Activated CD4-positive, alpha-beta memory T cell treated with anti-CD3 and anti-CD28 coated beads for 36 hours (primary cell): Measurements from ENCODE around the gene KHK. TPM values are rescaled to one million over a fixed set of nuclear protein-coding genes. Genes with fewer than 3 reads are reported as not detected.

ENCODE experiments used
- CTCF ChIA-PET: fragments of 350-600 bp; sonication (Branson Sonifier 250); formaldehyde crosslinking; loops from one replicate; lab custom pipeline; 2021; ENCODE audit warnings: antibody characterized with exemption, inconsistent platforms; lab: Charles Lee
- POLR2A ChIA-PET: fragments of 350-600 bp; sonication (Branson Sonifier 250); formaldehyde crosslinking; loops from one replicate; lab custom pipeline; 2021; ENCODE audit warnings: antibody characterized with exemption; lab: Charles Lee
- DNase-seq: peaks from one replicate; pipeline ENCODE4 v3.0.0-alpha.2; 2020
- H3K27ac Mint-ChIP-seq: one replicate; pipeline ENCODE4 v1.8.0; 2021; ENCODE audit warnings: mixed read lengths
- H3K27me3 Mint-ChIP-seq: one replicate; pipeline ENCODE4 v1.8.0; 2021; ENCODE audit warnings: mixed read lengths
- H3K36me3 Mint-ChIP-seq: one replicate; pipeline ENCODE4 v1.8.0; 2021; ENCODE audit warnings: mixed read lengths
- H3K4me1 Mint-ChIP-seq: one replicate; pipeline ENCODE4 v1.8.0; 2021; ENCODE audit warnings: low read depth, mixed read lengths
- H3K4me3 Mint-ChIP-seq: one replicate; pipeline ENCODE4 v1.8.0; 2021; ENCODE audit warnings: mild to moderate bottlenecking, mixed read lengths
- H3K9me3 Mint-ChIP-seq: one replicate; pipeline ENCODE4 v1.8.0; 2021; ENCODE audit warnings: mixed read lengths
- intact Hi-C: fragments of 100-400 bp; cut with micrococcal nuclease; formaldehyde crosslinking; loops from one replicate; pipeline ENCODE4 v1.15.1; 2023
- total RNA-seq, 2 experiments: library from RNA; stranded (reverse); gene quantifications; one replicate each; pipeline ENCODE4 v1.2.3, GENCODE V29; 2021

Gene KHK
- total RNA-seq, 2 experiments from 2014 or later, result 12.7 to 13.3 TPM

DNA sequence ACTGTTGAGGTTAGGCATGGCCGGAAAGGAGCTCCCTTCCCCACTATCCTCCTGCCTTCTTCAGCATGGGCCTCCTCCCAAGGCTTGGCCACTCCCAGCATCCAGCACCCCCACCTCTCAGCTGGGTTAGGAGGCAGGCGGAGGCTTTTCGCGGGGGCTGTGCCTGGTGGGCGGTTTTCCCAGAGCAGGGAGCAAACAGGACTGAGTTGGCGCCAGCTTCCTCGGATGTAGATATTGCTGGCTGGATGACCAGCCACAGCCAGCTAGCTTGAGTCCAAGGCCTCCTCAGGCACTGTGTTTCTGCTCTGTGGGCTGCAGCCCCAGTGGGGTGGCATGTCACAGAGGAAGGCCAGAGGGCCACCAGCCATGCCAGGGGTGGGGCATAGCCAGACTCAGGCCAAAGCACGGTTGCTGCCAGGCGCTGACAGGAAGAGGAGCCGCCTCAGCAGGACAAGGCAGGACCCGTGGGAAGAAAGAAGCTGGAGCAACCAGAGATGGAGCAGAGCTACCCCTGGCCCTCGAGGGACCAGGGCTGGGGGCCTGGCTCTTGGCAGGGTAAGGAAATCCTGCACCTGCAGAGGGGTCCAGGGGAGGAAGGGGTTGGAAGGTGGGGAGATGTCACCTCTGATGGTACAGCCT, 62.3 kb downstream of the KHK start, which contains the start of gene TCF23:
TCF23 (plus strand) TSS at position 204 of the 639 bp plus-strand sequence; CDS start at position 334, 130 bp downstream.
- ChIA-PET POLR2A (no interaction called here), CTCF (interaction anchor here (1.1 kb wide), 1 partner anchor 154 kb away, joined by 3 read pairs; no protein-coding TSS in a partner anchor)
- DNase-seq, result no peak
- Mint-ChIP-seq H3K4me3 (no peak within 1 kb of the TSS), H3K27me3 (peaks cover 3% of the 10 kb centered on the region), H3K36me3 (no peaks in the 10 kb centered on the region), H3K9me3 (no peaks in the 10 kb centered on the region), H3K27ac (no peak within 1 kb of the TSS), H3K4me1 (no peaks in the 10 kb centered on the region)
- intact Hi-C loops, result no loop called here

DNA sequence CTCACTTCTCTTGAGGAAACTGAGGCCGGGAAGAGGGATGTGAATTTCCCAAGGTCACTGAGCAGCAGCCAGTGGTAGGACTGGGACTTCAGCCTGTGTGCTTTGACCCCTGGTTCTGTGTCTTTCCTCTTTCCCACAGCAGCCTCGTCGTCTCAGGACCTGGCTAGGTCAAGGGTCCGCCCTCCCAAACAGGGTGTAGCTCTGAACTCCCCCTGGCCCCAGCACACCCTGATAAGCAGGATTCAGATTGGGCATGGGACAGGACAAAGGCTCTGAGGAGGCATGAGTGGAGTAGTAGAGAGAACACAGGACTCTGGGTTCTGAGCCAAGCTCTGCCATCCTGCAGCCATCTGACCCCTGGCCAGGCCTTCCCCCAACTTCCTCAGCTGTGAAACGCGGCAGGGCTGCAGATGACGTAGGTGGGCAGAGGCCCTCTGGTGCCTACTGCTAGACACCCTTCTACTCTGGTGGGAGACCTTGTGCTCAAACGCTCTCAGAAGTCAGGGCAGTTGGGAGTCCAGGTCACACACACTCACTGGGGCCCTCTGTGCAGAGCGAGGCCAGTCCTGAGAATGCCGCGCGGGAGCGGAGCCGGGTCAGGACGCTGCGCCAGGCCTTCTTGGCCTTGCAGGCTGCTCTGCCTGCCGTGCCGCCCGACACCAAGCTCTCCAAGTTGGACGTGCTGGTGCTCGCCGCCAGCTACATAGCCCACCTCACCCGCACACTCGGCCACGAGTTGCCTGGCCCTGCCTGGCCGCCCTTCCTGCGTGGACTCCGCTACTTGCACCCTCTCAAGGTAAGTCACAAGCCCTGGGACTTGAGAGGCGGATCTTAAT, 63.2 kb downstream of the KHK start:
- no peaks in the 10 kb centered on the region for H3K9me3 Mint-ChIP-seq
- intact Hi-C loops, result no loop called here
- peaks cover 3% of the 10 kb centered on the region for H3K27me3 Mint-ChIP-seq
- H3K4me1 Mint-ChIP-seq, result no peaks in the 10 kb centered on the region
- no peaks in the 10 kb centered on the region for H3K36me3 Mint-ChIP-seq
- ChIA-PET POLR2A (no interaction called here), CTCF (no interaction called here)
- DNase-seq, result no peak
- no peak overlapping the region for H3K27ac Mint-ChIP-seq
- no peak overlapping the region for H3K4me3 Mint-ChIP-seq

Other genes starting within 250 kb of the KHK start
- gene DPYSL5, start 238.6 kb upstream of the KHK start, total RNA-seq, result not detected
- gene MAPRE3, start 116.1 kb upstream of the KHK start, total RNA-seq, result 1 to 10 TPM; 4.4 TPM
- gene TMEM214, start 53.8 kb upstream of the KHK start, total RNA-seq, result 10 to 100 TPM; 52.4 to 60.1 TPM
- 10 to 100 TPM; 12.9 to 14.1 TPM for gene AGBL5, start 35.1 kb upstream of the KHK start, total RNA-seq
- gene OST4, start 15.1 kb upstream of the KHK start, total RNA-seq, result 100 to 1,000 TPM; 307 to 310 TPM
- gene EMILIN1, start 8.2 kb upstream of the KHK start, total RNA-seq, result under 1 TPM; 0.29 to 0.51 TPM
- 1 to 10 TPM; 2.7 to 2.9 TPM for gene CGREF1, start 32.4 kb downstream of the KHK start, total RNA-seq
- under 1 TPM; 0.29 to 0.76 TPM for gene ABHD1, start 37.0 kb downstream of the KHK start, total RNA-seq
- gene PREB, start 47.9 kb downstream of the KHK start, total RNA-seq, result 10 to 100 TPM; 64.7 to 65.4 TPM
- not detected for gene PRR30, start 52.6 kb downstream of the KHK start, total RNA-seq
- not detected for gene TCF23, start 62.2 kb downstream of the KHK start, total RNA-seq
- 10 to 100 TPM; 84.0 to 92.7 TPM for gene ATRAID, start 125.3 kb downstream of the KHK start, total RNA-seq
- gene SLC5A6, start 125.5 kb downstream of the KHK start, total RNA-seq, result 10 to 100 TPM; 29.2 to 30.2 TPM
- 100 to 1,000 TPM in 1 of 2 experiments, 10 to 100 TPM in 1; 99.7 to 102 TPM for gene CAD, start 130.6 kb downstream of the KHK start, total RNA-seq
- under 1 TPM; 0.86 to 0.90 TPM for gene SLC30A3, start 176.3 kb downstream of the KHK start, total RNA-seq
- under 1 TPM in 1 of 2 experiments, not detected in 1; 0.19 TPM for gene DNAJC5G, start 188.7 kb downstream of the KHK start, total RNA-seq
- gene TRIM54, start 195.7 kb downstream of the KHK start, total RNA-seq, result not detected
- 1 to 10 TPM; 1.8 to 1.9 TPM for gene UCN, start 221.7 kb downstream of the KHK start, total RNA-seq
- 10 to 100 TPM; 85.5 to 86.0 TPM for gene MPV17, start 236.3 kb downstream of the KHK start, total RNA-seq